NCI-H2029 treated with DMSO at 0.1 percent for 48 hours (cell line): ENCODE data around the gene HDX.
"Not testable (repeated sequence)": the region's sequence is repeated elsewhere in the genome, so short reads cannot be mapped to it uniquely, and the experiment has no call there.

Experiments
- DNase-seq: peaks from one replicate; lab custom pipeline; 2025; lab: John Stamatoyannopoulos, UW

HDX gene

DNA sequence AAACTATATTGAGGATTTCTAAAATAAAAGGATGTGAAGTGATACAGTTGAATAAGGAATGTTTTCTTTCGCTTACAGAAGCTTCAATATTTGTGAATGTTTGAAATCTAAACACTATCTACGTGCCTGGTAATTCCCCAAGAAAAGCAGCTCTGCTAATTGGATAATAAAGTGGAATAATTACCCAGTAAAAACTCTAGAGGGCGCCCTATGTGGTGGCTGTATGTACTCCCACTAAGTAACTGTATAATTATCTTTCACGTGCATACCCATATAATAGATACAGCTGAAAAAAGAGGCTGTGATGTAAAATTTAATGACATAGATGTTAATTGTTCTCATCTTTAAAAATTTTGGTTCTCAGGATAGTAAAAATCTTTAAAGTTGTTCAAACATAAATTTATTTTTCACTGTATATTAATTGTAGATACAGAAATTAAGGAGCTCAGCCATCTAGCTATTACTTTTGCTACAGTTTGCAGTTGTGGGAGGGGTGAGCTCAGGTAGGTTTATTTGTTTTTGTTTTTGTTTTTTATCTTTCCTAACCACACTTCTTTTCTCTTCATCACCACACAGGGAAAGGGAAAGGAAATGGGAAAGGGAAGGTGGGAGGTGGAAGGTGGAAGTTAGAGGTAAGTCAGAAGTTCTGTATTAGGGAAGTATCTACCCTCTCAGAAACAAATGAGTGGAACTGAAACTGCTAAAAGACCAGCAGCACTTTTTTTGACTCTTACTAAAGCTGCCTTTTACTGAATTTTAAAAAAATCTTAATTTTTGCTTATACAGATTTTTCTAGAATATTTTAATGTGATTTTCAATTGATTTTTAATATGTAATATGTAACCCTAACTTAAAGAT is 162.5 kb downstream of the HDX start:
- peak; percentile 12 for DNase-seq

DNA sequence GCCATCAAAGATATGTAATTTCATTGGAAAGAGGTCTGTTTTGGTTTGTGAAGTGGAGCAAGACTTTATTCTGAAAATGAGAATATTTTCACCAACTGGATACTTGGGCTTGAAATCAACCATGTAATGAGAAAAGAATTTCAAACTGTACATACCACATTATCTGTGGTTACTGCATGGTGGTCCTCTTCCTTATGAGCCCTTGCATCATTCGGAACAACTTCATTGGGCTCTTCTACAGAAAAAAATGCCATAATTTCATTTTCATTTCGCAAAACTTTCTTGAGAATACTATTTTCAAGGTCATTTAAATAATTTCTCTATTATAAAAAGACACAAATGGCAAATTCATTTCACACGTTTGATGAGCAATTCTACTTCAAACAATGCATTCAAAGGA is 165.6 kb downstream of the HDX start:
- DNase-seq, result no peak

DNA sequence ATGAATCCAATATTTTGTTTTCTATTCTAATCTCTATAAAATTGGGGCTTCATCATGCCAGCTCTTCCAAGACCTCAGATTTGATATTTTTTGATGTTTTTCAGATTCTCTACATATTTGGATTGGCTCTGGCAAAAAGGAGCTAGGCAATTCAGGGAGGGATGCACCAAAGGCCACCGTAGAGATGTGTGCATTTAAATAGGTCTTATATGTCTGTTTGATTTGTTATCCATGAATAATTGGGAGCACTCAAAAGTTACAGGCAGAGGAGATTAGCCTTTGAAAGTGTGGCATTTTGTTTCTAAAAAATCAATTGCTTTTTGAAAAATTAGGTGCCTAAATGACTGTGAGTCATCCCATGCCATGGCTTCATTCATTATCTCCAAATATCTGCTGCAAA is 167.1 kb downstream of the HDX start:
- DNase-seq, result no peak

DNA sequence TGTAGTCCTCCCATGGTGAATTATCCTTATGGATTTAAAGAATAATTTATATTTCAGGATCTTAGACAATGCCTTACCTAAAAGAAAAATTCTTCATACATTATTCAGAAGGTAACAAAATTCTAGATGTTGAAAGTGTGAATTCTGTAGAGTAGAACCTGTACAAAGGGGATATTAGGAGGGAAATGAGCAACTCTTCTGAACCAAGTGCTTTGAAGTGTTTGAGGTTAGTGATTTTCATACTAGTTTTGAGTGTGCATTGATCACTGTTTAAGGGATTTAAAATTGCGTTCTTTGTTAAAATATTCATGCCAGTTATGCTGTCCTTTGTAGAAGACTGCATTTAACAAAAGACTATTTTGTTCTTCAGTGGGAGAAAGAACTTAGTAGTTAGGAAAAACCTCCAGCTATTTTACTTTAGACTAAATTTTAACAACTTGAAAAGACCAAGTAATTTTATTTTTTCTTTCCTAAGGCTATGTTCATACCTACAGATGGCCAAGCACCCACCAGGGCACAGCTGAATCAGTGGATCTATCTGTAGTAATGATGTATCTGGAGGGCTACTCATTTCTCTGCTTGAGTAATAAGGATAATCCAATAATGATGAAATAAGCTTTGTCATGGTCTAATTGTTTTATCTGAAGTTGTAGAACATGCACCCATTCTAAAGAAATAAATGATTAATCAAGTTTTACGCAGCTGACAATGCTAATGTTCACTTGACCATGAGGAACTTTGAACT is 180.0 kb downstream of the HDX start:
- DNase-seq, result no peak

DNA sequence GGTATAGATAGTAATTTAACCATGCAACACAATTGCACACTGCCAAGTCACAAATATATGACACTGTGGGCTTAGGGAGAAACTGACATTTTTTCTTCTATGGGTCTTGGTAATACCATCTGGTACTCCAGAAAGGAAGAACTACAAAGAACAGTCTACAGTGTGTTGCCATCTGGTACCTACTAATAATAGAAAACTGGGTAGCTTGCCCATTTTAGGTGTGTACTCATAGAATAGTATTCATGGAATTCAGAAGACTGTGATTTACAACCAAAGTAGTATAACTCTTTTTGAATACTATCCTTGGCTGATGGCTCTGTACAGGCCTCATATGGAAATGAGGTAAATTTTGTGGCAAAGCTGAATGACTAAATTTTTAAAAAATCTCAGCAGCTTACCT is 181.6 kb downstream of the HDX start:
- no peak for DNase-seq

DNA sequence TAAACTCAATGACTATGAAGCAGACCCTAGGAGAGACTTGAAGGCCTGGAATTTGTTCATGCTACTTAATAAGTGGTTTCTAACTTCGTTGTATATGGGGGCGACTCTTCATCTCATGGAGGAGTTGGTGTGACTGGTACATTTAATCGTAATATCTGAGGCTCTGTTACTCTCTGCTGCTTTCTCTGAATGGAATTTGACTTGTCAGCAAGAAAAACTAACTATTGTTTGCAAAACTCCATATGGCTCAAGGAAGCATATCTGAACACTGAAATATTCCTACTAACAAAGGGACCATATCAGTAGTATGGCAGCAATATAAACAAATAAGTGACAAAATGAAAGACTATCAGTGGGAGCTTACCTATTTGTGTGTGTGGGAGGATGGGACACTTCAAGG is 182.2 kb downstream of the HDX start:
- DNase-seq, result no peak

DNA sequence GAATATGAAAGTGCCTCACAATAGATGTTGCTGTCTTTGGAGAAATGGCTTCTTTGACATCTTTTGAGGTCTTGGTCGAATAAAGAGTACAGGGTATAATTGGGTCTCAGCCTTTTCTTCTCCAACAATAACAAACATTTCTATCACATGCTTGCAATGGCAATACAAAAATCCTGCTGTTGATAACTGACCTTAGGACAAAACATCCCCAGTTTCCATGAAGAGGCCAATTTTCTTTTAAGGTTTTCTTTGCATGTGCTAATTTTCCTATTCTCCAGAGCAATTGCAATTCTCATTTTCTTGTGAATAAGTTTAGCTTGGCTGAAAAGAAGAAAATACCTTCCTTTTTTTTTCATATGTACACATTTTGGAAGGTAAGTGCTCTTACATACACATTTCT is 183.6 kb downstream of the HDX start:
- no peak for DNase-seq

DNA sequence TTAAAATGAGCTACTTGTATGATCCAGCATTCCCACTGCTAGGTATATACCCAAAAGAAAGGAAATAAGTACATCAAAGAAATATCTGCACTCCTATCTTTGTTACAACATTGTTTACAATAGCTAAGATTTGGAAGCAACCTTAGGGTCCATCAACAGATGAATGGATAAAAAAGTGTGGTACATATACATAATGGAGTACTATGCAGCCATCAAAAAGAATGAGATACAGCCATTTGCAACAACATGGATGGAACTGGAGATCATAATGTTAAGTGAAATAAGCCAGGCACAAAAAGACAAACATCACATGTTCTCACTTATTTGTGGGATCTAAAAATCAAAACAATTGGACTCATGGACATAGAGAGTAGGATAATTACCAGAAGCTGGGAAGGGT is 186.3 kb downstream of the HDX start:
- DNase-seq, result not testable (repeated sequence)
